ENCODE results near the gene CCND1.

CCND1 gene

DNA sequence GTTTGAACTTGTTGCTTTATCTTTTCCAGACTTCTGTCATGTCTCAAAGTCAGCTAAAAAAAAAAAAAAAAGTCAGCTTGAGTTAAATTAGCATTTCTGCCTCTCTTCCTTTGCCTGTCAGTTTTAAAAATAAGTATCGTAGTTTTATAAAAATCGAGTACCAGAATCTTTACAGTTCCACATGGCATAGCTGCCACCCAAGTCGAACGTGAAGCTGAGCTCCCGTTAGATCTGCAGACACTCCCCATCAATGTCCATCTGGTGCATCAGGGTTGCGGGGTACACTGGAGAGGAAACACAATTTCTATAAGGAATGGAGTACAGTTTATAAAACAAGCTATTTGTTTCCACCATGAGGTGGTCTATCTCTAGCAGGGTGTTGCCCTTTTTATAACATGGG lies 41.0 kb upstream of the CCND1 start:
- TF ChIP-seq CTCF (IDR thresholded peaks at IDR 0.05; ENCODE audit: low read depth, low read length): no peak
- no peak for DNase-seq (ENCODE audit: extremely low read depth, low read depth)

- DNase-seq (ENCODE audit: extremely low read depth, low read depth): no peak
- no peak for TF ChIP-seq CTCF (IDR thresholded peaks at IDR 0.05; ENCODE audit: low read depth, low read length)
These were observed 39.7 kb upstream of the CCND1 start for GRCh38 chr11:69601011-69601975.

DNA sequence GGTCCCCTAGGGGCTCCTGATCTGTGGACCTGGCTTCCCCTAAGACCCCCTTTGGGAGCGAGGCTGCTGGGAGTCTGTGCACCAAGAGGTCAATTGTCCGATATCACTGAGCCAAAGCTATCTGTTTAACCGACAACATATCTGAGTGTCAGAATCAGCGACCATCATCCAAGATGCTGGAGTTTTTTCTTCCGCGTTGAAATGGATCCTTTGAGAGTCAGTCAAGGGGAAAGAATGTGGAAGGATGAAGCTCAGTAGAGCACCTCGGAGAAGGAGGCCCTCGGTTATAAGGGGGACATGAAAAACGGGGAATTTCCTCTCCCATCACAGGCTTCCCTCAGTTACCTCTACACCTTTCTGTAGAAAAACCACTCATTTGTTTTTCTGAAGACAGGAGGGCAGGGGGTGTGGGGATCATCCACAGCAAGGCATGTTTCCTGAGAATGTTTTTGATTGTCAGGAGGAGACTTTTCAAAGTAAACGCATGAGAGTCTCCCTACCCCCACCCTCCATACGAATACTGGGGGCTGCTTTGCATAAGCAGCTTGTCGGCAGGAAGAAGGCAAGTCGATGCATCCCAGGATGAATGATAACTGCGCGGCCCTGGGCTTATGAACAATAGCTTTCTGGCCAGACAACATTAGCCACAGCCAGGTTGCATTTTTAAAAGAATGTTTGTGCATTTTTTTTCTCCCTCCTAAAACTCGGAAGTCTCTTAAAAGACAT lies 37.7 kb upstream of the CCND1 start:
- DNase-seq (ENCODE audit: extremely low read depth, low read depth): no peak
- no peak for TF ChIP-seq CTCF (IDR thresholded peaks at IDR 0.05; ENCODE audit: low read depth, low read length)

GRCh38 chr11:69604055-69604454 lies 36.9 kb upstream of the CCND1 start:
- no peak for DNase-seq (ENCODE audit: extremely low read depth, low read depth)
- TF ChIP-seq CTCF (IDR thresholded peaks at IDR 0.05; ENCODE audit: low read depth, low read length): no peak

DNA sequence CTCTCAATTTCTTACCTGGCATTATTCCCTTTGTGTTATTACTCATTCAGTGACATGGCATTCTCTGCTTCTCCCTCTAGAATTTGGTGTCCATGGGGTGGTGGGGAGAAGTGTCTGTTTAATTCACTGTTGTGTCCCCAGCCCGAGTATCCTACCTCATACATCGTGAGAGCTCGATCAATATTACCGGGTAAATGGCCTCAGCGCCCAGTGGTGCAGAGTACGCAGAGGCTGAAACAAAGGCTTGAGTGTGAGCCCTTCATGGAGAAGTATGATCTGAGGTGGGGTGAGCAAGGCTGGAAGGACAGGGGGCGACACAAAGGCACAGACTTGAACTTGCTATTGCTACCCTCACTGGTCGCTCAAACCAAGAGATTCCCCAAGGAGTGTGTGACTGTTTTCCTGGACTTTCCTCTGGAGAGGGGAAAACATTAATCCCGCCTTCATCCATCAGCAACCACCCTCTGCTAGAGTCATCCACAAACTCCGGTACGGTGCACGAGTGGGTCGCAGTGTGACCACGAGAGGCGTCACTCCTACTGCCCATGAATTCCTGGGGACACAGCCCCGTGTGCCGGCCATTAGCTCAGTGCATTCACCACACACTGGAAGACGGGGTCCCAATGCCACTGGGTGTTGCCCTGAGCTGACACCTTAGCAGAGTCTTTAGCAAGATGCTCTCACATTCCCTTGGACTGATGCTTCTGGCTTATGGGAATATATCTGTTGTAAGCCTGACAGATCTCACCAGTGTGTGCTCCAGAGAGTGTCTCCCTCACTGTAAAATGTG lies 35.0 kb upstream of the CCND1 start:
- TF ChIP-seq CTCF (IDR thresholded peaks at IDR 0.05; ENCODE audit: low read depth, low read length): no peak
- no peak for DNase-seq (ENCODE audit: extremely low read depth, low read depth)

- TF ChIP-seq CTCF (IDR thresholded peaks at IDR 0.05; ENCODE audit: low read depth, low read length): no peak
- no peak for DNase-seq (ENCODE audit: extremely low read depth, low read depth)
These were observed 31.6 kb upstream of the CCND1 start for GRCh38 chr11:69609351-69609750.
